Measurements from ENCODE around the gene PCLO. TPM values are rescaled to one million over a fixed set of nuclear protein-coding genes. Genes with fewer than 3 reads are reported as not detected.
"Not testable (repeated sequence)": the region's sequence is repeated elsewhere in the genome, so short reads cannot be mapped to it uniquely, and the experiment has no call there.

Gene PCLO
- total and polyA plus RNA-seq, 5 experiments from 2014 or later = not detected

- POLR2A ChIA-PET = no interaction called here
- peaks cover 3 to 34% (median 20%) of the 10 kb centered on the region in 9 donors for H3K9me3 Mint-ChIP-seq
- ATAC-seq (no peak), DNase-seq (no peak)
- H3K4me3 Mint-ChIP-seq = no peak overlapping the region
- peaks cover 0 to 6% (median 0%) of the 10 kb centered on the region in 3 donors for H3K36me3 Mint-ChIP-seq
- no peak overlapping the region for H3K27ac Mint-ChIP-seq
- no peaks in the 10 kb centered on the region for H3K4me1 Mint-ChIP-seq
- no peaks in the 10 kb centered on the region for H3K27me3 Mint-ChIP-seq
Measured at GRCh38 chr7:83119494-83119893, 43.2 kb downstream of the PCLO start.

- Mint-ChIP-seq H3K4me3 (no peak overlapping the region), H3K9me3 (peaks cover 3 to 35% (median 20%) of the 10 kb centered on the region in 9 donors), H3K27me3 (no peaks in the 10 kb centered on the region), H3K27ac (no peak overlapping the region), H3K36me3 (peaks cover 0 to 6% (median 0%) of the 10 kb centered on the region in 3 donors), H3K4me1 (no peaks in the 10 kb centered on the region)
- ATAC-seq = no peak
- DNase-seq = no peak
- POLR2A ChIA-PET = no interaction called here
Measured at GRCh38 chr7:83119026-83119382, 43.7 kb downstream of the PCLO start.

GRCh38 chr7:83118347-83119025, 44.2 kb downstream of the PCLO start:
- no peak overlapping the region for H3K27ac Mint-ChIP-seq
- POLR2A ChIA-PET = no interaction called here
- no peaks in the 10 kb centered on the region for H3K4me1 Mint-ChIP-seq
- peaks cover 0 to 6% (median 0%) of the 10 kb centered on the region in 3 donors for H3K36me3 Mint-ChIP-seq
- H3K4me3 Mint-ChIP-seq = no peak overlapping the region
- DNase-seq (no peak), ATAC-seq (no peak)
- H3K27me3 Mint-ChIP-seq = no peaks in the 10 kb centered on the region
- peaks cover 3 to 32% (median 20%) of the 10 kb centered on the region in 9 donors for H3K9me3 Mint-ChIP-seq

- H3K27me3 Mint-ChIP-seq = no peaks in the 10 kb centered on the region
- H3K27ac Mint-ChIP-seq = no peak overlapping the region
- POLR2A ChIA-PET = no interaction called here
- ATAC-seq (no peak), DNase-seq (no peak)
- H3K9me3 Mint-ChIP-seq = peaks cover 3 to 31% (median 18%) of the 10 kb centered on the region in 9 donors
- no peaks in the 10 kb centered on the region for H3K4me1 Mint-ChIP-seq
- H3K4me3 Mint-ChIP-seq = no peak overlapping the region
- peaks cover 0 to 6% (median 0%) of the 10 kb centered on the region in 3 donors for H3K36me3 Mint-ChIP-seq
Measured at GRCh38 chr7:83117466-83117865, 45.2 kb downstream of the PCLO start.

GRCh38 chr7:83111391-83111790, 51.3 kb downstream of the PCLO start:
- no peaks in the 10 kb centered on the region for H3K4me1 Mint-ChIP-seq
- H3K27ac Mint-ChIP-seq = no peak overlapping the region
- ATAC-seq (no peak), DNase-seq (no peak)
- POLR2A ChIA-PET = no interaction called here
- no peak overlapping the region for H3K4me3 Mint-ChIP-seq
- no peaks in the 10 kb centered on the region for H3K36me3 Mint-ChIP-seq
- H3K27me3 Mint-ChIP-seq = no peaks in the 10 kb centered on the region
- peaks cover 0 to 2% (median 0%) of the 10 kb centered on the region in 9 donors for H3K9me3 Mint-ChIP-seq

- H3K4me1 Mint-ChIP-seq = no peaks in the 10 kb centered on the region
- ATAC-seq (no peak), DNase-seq (no peak)
- no peaks in the 10 kb centered on the region for H3K36me3 Mint-ChIP-seq
- H3K9me3 Mint-ChIP-seq = peaks cover 0 to 2% (median 0%) of the 10 kb centered on the region in 9 donors
- no peaks in the 10 kb centered on the region for H3K27me3 Mint-ChIP-seq
- POLR2A ChIA-PET = no interaction called here
- H3K27ac Mint-ChIP-seq = no peak overlapping the region
- H3K4me3 Mint-ChIP-seq = no peak overlapping the region
Measured at GRCh38 chr7:83109352-83109751, 53.3 kb downstream of the PCLO start.

GRCh38 chr7:83105948-83106347, 56.7 kb downstream of the PCLO start:
- DNase-seq (no peak), ATAC-seq (peak in 1 of 2 donors; percentile 18)
- Mint-ChIP-seq H3K4me1 (no peaks in the 10 kb centered on the region), H3K9me3 (peaks cover 0 to 6% (median 0%) of the 10 kb centered on the region in 9 donors), H3K27me3 (no peaks in the 10 kb centered on the region), H3K27ac (no peak overlapping the region), H3K36me3 (no peaks in the 10 kb centered on the region), H3K4me3 (no peak overlapping the region)
- POLR2A ChIA-PET = no interaction called here

GRCh38 chr7:83105063-83105462, 57.6 kb downstream of the PCLO start:
- DNase-seq (no peak), ATAC-seq (no peak)
- Mint-ChIP-seq H3K27me3 (no peaks in the 10 kb centered on the region), H3K9me3 (peaks cover 0 to 6% (median 0%) of the 10 kb centered on the region in 9 donors), H3K4me3 (no peak overlapping the region), H3K36me3 (no peaks in the 10 kb centered on the region), H3K27ac (no peak overlapping the region), H3K4me1 (no peaks in the 10 kb centered on the region)
- POLR2A ChIA-PET = no interaction called here

- Mint-ChIP-seq H3K36me3 (no peaks in the 10 kb centered on the region), H3K4me1 (no peaks in the 10 kb centered on the region), H3K27ac (no peak overlapping the region), H3K27me3 (no peaks in the 10 kb centered on the region), H3K4me3 (no peak overlapping the region), H3K9me3 (peaks cover 0 to 6% (median 0%) of the 10 kb centered on the region in 9 donors)
- ATAC-seq (no peak), DNase-seq (no peak)
- POLR2A ChIA-PET = no interaction called here
Measured at GRCh38 chr7:83101530-83101929, 61.2 kb downstream of the PCLO start.

GRCh38 chr7:83096065-83096580, 66.6 kb downstream of the PCLO start:
- POLR2A ChIA-PET = no interaction called here
- H3K27me3 Mint-ChIP-seq = no peaks in the 10 kb centered on the region
- no peak overlapping the region for H3K27ac Mint-ChIP-seq
- H3K4me3 Mint-ChIP-seq = no peak overlapping the region
- no peaks in the 10 kb centered on the region for H3K36me3 Mint-ChIP-seq
- no peaks in the 10 kb centered on the region for H3K4me1 Mint-ChIP-seq
- DNase-seq (no peak), ATAC-seq (no peak)
- H3K9me3 Mint-ChIP-seq = peaks cover 0 to 9% (median 2%) of the 10 kb centered on the region in 9 donors

- POLR2A ChIA-PET = no interaction called here
Measured at GRCh38 chr7:83085299-83085698, 77.4 kb downstream of the PCLO start.

GRCh38 chr7:83079879-83080278, 82.8 kb downstream of the PCLO start:
- H3K27ac Mint-ChIP-seq, POLR2A ChIA-PET, H3K27me3 Mint-ChIP-seq, H3K9me3 Mint-ChIP-seq, DNase-seq, H3K36me3 Mint-ChIP-seq, H3K4me3 Mint-ChIP-seq, ATAC-seq, H3K4me1 Mint-ChIP-seq: not testable (repeated sequence)

More at GRCh38 chr7:83085299-83085698, 77.4 kb downstream of the PCLO start:
- H3K9me3 Mint-ChIP-seq = peaks cover 0 to 17% (median 0%) of the 10 kb centered on the region in 9 donors
- H3K27me3 Mint-ChIP-seq = no peaks in the 10 kb centered on the region
- no peak overlapping the region for H3K27ac Mint-ChIP-seq
- no peaks in the 10 kb centered on the region for H3K4me1 Mint-ChIP-seq
- H3K36me3 Mint-ChIP-seq = no peaks in the 10 kb centered on the region
- no peak overlapping the region for H3K4me3 Mint-ChIP-seq
- DNase-seq (no peak), ATAC-seq (no peak)

- Mint-ChIP-seq H3K27me3 (no peaks in the 10 kb centered on the region), H3K9me3 (peaks cover 0 to 6% (median 0%) of the 10 kb centered on the region in 9 donors), H3K4me1 (no peaks in the 10 kb centered on the region), H3K36me3 (no peaks in the 10 kb centered on the region), H3K27ac (no peak overlapping the region), H3K4me3 (no peak overlapping the region)
- ATAC-seq = no peak
- POLR2A ChIA-PET = no interaction called here
- no peak for DNase-seq
Measured at GRCh38 chr7:83077328-83077727, 85.4 kb downstream of the PCLO start.

Data from naive thymus-derived CD8-positive, alpha-beta T cell (primary cell).